ENCODE measurements around the gene XBP1.

DNA sequence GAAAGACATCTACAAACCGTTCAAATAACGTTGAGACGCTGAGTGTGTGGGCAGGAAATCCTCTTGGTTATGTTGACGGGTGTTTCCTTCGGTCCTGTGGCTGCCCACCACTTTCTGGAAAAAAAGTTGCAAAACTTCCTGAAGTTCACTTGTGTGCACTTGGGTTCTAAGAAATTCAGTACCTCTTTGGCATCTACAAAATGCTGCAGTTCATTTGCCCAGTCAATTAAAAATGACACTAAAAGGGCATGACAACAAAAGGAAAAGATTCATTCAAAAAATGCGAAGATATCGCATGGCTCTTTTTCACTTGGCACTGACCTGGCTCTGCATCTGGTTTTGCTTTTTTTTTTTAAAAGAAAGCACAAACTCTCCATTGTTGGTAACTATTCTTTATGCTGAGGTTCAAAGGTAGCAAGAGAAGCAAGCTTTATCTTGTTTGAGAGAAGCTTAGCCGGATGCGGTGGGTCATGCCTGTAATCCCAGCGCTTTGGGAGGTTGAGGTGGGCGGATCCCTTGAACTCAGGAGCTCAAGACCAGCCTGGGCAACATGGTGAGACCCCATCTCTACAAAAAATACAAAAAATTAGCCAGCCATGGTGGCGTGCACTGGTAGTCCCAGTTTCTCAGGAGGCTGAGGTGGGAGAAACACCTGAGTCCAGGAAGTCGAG, 10.6 kb upstream of the XBP1 start:
- TF ChIP-seq HDAC2 (IDR thresholded peaks at IDR 0.05; ENCODE audit: borderline replicate concordance in 1 of 2, low read depth in 2 of 2, low read length in 2 of 2): no peak
- TF ChIP-seq EP300 (IDR thresholded peaks at IDR 0.05; ENCODE audit: borderline replicate concordance in 1 of 2, low read depth in 2 of 2, low read length in 2 of 2): no peak
- TF ChIP-seq, protein P1, sequence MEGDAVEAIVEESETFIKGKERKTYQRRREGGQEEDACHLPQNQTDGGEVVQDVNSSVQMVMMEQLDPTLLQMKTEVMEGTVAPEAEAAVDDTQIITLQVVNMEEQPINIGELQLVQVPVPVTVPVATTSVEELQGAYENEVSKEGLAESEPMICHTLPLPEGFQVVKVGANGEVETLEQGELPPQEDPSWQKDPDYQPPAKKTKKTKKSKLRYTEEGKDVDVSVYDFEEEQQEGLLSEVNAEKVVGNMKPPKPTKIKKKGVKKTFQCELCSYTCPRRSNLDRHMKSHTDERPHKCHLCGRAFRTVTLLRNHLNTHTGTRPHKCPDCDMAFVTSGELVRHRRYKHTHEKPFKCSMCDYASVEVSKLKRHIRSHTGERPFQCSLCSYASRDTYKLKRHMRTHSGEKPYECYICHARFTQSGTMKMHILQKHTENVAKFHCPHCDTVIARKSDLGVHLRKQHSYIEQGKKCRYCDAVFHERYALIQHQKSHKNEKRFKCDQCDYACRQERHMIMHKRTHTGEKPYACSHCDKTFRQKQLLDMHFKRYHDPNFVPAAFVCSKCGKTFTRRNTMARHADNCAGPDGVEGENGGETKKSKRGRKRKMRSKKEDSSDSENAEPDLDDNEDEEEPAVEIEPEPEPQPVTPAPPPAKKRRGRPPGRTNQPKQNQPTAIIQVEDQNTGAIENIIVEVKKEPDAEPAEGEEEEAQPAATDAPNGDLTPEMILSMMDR (IDR thresholded peaks at IDR 0.05; ENCODE audit: control extremely low read depth in 1 of 3, insufficient read depth in 1 of 3, low read depth in 1 of 3, low read length in 3 of 3): no peak
- TF ChIP-seq FOSL1 (IDR thresholded peaks at IDR 0.05; ENCODE audit: insufficient read depth, low read depth, low read length): no peak
- no peak for TF ChIP-seq TAF1 (IDR thresholded peaks at IDR 0.05; ENCODE audit: low read depth, low read length)
- TF ChIP-seq, protein P2, sequence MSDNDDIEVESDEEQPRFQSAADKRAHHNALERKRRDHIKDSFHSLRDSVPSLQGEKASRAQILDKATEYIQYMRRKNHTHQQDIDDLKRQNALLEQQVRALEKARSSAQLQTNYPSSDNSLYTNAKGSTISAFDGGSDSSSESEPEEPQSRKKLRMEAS (IDR thresholded peaks at IDR 0.05): no peak
- TF ChIP-seq KDM1A (IDR thresholded peaks at IDR 0.05; ENCODE audit: borderline replicate concordance, low read length): no peak
- TF ChIP-seq POLR2A (IDR thresholded peaks at IDR 0.05; ENCODE audit: control extremely low read depth in 1 of 2, low read depth in 2 of 2, low read length in 2 of 2): no peak
- TF ChIP-seq SIN3A (conservative IDR thresholded peaks at IDR 0.05 in 1 of 2, IDR thresholded peaks at IDR 0.05 in 1 of 2; ENCODE audit: low read depth in 1 of 2, low read length in 2 of 2): no peak
- no peak for TF ChIP-seq MAFK (IDR thresholded peaks at IDR 0.05; ENCODE audit: low read depth, low read length)
- TF ChIP-seq POLR2AphosphoS5 (IDR thresholded peaks at IDR 0.05; ENCODE audit: low read depth, low read length): no peak
- no peak for TF ChIP-seq KDM5A (IDR thresholded peaks at IDR 0.05; ENCODE audit: low read length)
- no peak for TF ChIP-seq CBX5 (IDR thresholded peaks at IDR 0.05; ENCODE audit: low read depth, low read length)

Data from H1 (cell line).